Measurements from ENCODE around the gene KDM7A.

KDM7A gene

GRCh38 chr7:140081774-140082425 lies 94.9 kb downstream of the KDM7A start:
- no peak for DNase-seq

- no peak for DNase-seq
These were observed 95.9 kb downstream of the KDM7A start for GRCh38 chr7:140080919-140081318.

DNA sequence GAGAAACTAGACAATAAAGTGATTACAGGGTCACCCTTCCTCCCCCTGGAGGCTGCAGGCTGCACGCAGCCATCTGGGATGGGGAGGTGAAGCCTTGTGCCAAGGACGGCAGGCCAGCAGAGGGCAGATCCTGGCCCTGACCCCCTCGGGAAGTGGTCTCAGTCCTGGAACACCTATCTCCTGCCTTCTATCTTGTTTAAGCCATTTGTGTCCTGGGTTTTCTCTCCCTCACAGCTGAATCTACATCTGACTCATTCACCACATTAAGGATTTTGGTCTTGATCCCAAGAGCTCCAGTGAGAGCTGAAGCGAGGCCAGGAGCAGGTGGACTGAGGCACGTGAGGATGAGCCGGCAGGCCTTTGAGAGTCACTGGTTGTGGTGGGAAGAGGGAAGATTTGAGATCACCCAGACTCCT lies 97.7 kb downstream of the KDM7A start:
- DNase-seq: no peak

GRCh38 chr7:140078392-140078791 lies 98.4 kb downstream of the KDM7A start:
- DNase-seq: no peak

DNA sequence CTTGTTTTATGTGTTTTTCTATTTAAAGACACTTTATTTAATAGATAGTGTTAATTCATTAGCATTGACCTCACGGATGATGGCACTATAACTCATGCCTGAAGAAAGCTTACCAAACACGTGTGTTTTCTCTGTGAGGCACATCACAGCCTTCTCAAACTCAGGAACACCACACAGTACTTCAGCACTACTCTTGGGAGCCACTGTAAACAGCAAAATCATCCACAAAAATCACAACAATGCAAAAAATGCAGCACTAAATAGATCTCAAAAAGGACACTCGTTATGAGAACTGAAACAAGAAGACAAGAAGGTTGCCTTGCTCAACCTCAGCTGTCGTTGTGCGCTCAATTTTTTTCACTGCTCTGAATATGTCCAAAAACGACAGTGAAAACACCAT lies 102.0 kb downstream of the KDM7A start:
- DNase-seq: no peak

- no peak for DNase-seq
These were observed 106.2 kb downstream of the KDM7A start for GRCh38 chr7:140070546-140070945.

DNA sequence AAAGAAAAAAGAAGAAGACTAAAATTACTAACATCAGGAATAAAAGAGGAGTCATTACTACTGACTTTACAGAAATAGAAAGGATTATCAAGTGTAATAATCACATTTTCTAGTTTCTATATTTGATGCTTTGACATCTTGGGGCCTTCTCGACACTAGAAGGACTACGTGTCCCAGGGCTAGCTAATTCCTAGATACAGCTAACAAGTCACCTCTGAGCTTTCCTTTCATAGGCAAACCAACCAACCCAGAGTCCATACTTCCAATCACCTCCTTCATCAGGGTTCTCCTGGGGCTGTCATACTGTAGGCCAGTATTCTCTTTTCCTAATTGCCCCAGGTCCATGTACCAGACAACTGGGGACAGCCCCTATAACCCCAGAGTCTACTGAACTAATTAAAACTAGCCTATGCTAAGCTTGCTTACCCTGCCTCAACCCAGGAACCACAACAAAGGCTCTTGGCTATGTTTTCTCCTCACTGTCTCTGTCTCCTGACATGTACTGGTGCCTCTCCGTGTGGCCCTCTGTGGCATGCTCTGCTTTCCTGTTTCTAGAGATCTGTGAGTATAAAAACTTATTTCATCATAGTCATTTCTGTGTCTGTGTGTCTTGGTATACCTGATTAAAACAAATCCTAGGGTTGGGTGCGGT lies 107.4 kb downstream of the KDM7A start:
- DNase-seq: no peak

- no peak for DNase-seq
These were observed 108.8 kb downstream of the KDM7A start for GRCh38 chr7:140068033-140068432.

- no peak for DNase-seq
These were observed 109.7 kb downstream of the KDM7A start for GRCh38 chr7:140067052-140067451.

- peak; percentile 85 for DNase-seq
These were observed 114.1 kb downstream of the KDM7A start, which contains the start of gene PARP12 for GRCh38 chr7:140062528-140063299. Gene PARP12 (minus strand): TSS chr7:140062951. CDS start chr7:140062847, 104 bp downstream.

DNA sequence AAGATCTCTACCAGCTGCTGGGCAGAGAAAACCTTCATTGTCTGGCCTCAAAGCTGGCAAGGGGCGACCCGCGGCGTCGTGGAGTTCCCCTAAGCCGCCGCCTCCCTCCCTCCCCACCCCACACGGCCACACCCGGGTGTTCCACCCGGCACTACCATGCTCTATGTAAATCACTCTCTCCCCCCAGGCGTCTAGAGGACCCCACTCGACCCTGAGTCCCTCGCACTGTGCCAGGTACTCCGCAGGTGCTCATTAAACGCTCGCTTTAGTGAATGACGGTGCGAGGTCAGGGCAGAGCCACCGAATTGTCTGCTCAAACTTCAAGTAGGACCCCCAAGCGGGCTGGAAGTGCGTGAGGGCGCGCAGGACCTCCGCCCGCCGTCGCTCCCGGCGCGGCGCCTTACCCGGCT lies 114.7 kb downstream of the KDM7A start:
- peak; percentile 44 for DNase-seq

GRCh38 chr7:140061607-140061930 lies 115.2 kb downstream of the KDM7A start:
- no peak for DNase-seq

GRCh38 chr7:140060788-140061606 lies 115.8 kb downstream of the KDM7A start:
- no peak for DNase-seq

GRCh38 chr7:140060243-140060630 lies 116.5 kb downstream of the KDM7A start:
- no peak for DNase-seq

DNA sequence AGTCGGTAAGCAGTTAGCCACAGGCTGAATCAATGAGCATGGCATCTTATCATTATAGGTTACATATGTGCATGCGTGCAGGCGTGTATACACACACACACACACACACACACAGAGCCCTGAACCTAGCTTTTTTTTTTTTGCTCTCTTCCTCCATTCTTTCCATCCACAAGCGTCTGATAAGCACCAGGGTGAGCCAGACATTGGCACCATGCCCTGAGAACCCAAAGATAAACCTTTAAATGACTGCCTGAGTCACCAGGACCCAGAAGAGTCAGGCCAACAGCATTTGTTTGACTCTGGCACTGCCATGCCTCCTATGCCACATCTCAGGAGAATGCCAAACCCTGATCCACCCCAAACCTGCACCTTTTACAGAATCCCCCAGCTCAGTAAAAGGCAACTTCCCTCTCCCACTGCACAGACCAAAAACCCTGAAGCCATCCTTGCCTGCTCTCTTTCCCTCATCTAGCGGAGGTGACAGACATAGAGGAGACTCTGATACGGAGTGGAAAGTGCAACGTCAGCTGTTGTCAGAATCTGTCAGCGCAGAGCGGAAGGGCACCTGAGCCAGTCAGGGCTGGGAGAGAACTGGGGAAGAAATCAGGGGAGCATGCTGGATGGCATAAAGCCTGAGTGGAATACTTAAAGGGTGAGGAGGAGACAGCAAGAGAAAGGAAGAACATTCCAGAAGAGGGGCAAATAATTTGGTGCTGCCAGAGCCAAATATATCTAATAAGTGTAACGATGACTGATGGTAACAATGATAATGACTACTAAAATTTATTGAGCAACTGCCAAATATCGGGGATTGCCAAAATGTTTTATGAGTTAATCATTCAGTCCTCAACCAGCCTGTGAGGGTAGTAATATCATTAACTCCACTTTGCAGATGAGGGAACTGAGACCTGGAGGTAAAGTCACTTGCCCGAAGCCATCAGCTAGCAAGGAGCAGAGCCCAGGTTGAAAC lies 117.2 kb downstream of the KDM7A start:
- no peak for DNase-seq

- no peak for DNase-seq
These were observed 118.3 kb downstream of the KDM7A start for GRCh38 chr7:140058517-140058916.

- no peak for DNase-seq
These were observed 119.6 kb downstream of the KDM7A start for GRCh38 chr7:140057143-140057535.

GRCh38 chr7:140056431-140057142 lies 120.2 kb downstream of the KDM7A start:
- no peak for DNase-seq

DNA sequence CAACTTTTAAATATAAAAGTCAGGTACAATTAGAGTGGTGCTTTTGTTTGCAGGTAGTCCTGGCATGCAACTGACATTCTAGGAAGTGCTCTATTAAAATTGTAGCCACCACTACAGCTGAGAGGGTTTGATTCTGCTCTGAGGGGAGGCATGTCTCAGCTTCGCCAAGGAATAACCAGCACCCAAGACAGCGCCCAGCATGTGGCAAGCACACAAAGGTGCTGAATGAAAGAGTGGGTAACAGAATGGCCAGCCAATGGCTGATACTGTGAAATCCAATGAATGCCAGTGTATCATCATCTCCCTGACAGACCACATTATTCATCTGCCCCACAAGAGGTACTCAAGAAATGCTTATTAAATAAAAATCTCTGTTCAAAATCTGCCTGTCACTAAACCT lies 121.0 kb downstream of the KDM7A start:
- DNase-seq: no peak

- DNase-seq: no peak
These were observed 122.0 kb downstream of the KDM7A start for GRCh38 chr7:140054751-140055150.

DNA sequence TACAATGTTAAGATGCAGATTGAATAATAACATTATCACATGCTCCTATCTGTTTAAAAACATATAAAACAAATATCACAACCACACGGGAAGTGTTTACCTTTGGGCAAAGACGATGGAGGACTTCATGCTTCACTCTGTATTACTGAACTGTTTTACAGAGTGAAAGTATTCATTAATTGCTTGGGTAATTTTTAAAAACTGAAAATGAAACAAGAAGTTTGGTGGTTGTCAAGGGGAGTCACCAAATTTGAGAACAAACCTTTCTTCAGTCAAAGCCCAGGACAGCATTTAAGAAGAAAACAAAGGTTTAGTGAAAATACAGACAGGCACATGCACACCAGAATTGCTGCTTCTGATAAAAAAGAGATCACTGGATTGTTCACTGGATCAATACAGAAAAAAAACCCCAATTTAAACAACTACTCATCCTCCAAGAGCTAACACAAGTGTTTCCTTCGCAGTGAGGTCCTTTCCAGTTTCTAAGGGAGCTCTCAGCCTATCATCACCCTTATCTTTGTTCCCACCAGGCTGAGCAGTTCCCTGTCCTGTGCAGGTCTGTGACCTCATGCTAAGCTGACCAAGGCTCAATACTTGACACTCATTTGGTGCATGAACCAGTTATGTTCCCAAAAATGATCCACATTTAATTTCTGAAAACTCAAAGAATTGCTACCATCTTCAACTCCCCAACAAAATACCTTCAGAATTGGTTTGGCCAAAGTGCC lies 122.8 kb downstream of the KDM7A start:
- DNase-seq: no peak
